HCT116 (cell line): ENCODE measurements around the gene PTPRR. TPM values are rescaled to one million over a fixed set of nuclear protein-coding genes. Genes with fewer than 3 reads are reported as not detected.

ENCODE experiments used
- ATAC-seq: fragments of 200-7000 bp; cut with Tn5 transposase; 2 replicates; pipeline ENCODE4 v1.9.1; 2020; ENCODE audit warnings: mild to moderate bottlenecking, moderate library complexity
- BruUV-seq: library from RNA; stranded (reverse); fragments of 400-500 nt; replicated peaks from 2 replicates; lab custom pipeline; 2021; lab: Mats Ljungman, UMichigan
- CTCF ChIA-PET: fragments of 300-600 bp; sonication (Branson Sonifier 250); formaldehyde crosslinking; loops from one replicate; lab custom pipeline; 2021; ENCODE audit warnings: antibody characterized with exemption; lab: Charles Lee
- POLR2A ChIA-PET: fragments of 300-600, 350-600 bp; sonication (Branson Sonifier 250); formaldehyde crosslinking; loops from one replicate; lab custom pipeline; 2021; ENCODE audit warnings: antibody characterized with exemption; lab: Charles Lee
- RAD21 ChIA-PET, 2 experiments: fragments of 300-600 bp; sonication (Branson Sonifier 250); formaldehyde crosslinking; loops; one replicate each; lab custom pipeline; 2023; ENCODE audit warnings: low total read pairs in 2 of 2; ENCODE audit not compliant: uncharacterized antibody in 2 of 2, unreplicated experiment in 2 of 2, low non-redundant PET in 1 of 2; lab: Charles Lee
- DNase-seq: peaks from one replicate; pipeline ENCODE4 v3.0.0-alpha.2; 2010; ENCODE audit warnings: low read depth, low spot score
- H2AFZ ChIP-seq: fragments of 200-600 bp; shearing (Covaris generic), sonication (generic); 2 replicates; pipeline ENCODE4 v1.6.1; 2017; ENCODE audit warnings: low read depth, mixed run types, mixed read lengths, antibody characterized with exemption, low read length; ENCODE audit not compliant: poor library complexity, severe bottlenecking
- H3K27ac ChIP-seq: 2 replicates; pipeline ENCODE4 v1.5.1; 2012; ENCODE audit warnings: low read depth, low read length
- H3K27me3 ChIP-seq: fragments of 200-600 bp; sonication (generic); 2 replicates; pipeline ENCODE4 v1.6.1; 2016; ENCODE audit warnings: mixed run types, low read length, mixed read lengths; ENCODE audit not compliant: insufficient read depth
- H3K36me3 ChIP-seq, 2 experiments: fragments of 200-500 bp in 1 of 2; fragments of 200-600 bp in 1 of 2; sonication (Bioruptor generic) in 1 of 2; sonication (generic) in 1 of 2; 2 replicates each; pipeline versions ENCODE4 v1.5.1 to v1.6.1; 2014 to 2016; ENCODE audit warnings: low read length in 2 of 2, inconsistent platforms in 1 of 2, mixed read lengths in 1 of 2, mixed run types in 1 of 2; ENCODE audit not compliant: insufficient read depth in 2 of 2, control insufficient read depth in 1 of 2
- H3K4me1 ChIP-seq, 2 experiments: fragments of 200-600 bp in 1 of 2; sonication (generic) in 1 of 2; 2 replicates each; pipeline versions ENCODE4 v1.5.1 to v1.6.1; 2012 to 2017; ENCODE audit warnings: low read length in 2 of 2, inconsistent platforms in 1 of 2, mild to moderate bottlenecking in 1 of 2, mixed read lengths in 1 of 2, mixed run types in 1 of 2, moderate library complexity in 1 of 2; ENCODE audit not compliant: insufficient read depth in 2 of 2, control insufficient read depth in 1 of 2
- H3K4me2 ChIP-seq: fragments of 200-600 bp; sonication (generic); 2 replicates; pipeline ENCODE4 v1.6.1; 2017; ENCODE audit warnings: mixed run types, low read length, mixed read lengths
- H3K4me3 ChIP-seq, 2 experiments: fragments of 200-600 bp in 1 of 2; sonication (generic) in 1 of 2; replicated peaks in 1 of 2; 2 replicates each; pipeline ENCODE4 v1.5.1; 2011 to 2016; ENCODE audit warnings: low read length in 2 of 2, control low read depth in 1 of 2, low read depth in 1 of 2, mild to moderate bottlenecking in 1 of 2, mixed read lengths in 1 of 2, mixed run types in 1 of 2
- H3K79me2 ChIP-seq: fragments of 200-600 bp; sonication (generic); 2 replicates; pipeline ENCODE4 v1.6.1; 2017; ENCODE audit warnings: mild to moderate bottlenecking, mixed run types, low read length, moderate library complexity, mixed read lengths; ENCODE audit not compliant: insufficient read depth
- H3K9ac ChIP-seq: fragments of 200-600 bp; sonication (generic); 2 replicates; pipeline ENCODE4 v1.6.1; 2016; ENCODE audit warnings: low read length, mixed read lengths
- H3K9me2 ChIP-seq: fragments of 200-600 bp; sonication (generic), shearing (Covaris generic); 2 replicates; pipeline ENCODE4 v1.6.1; 2017; ENCODE audit warnings: mixed run types, mild to moderate bottlenecking, moderate library complexity; ENCODE audit not compliant: insufficient read depth
- H3K9me3 ChIP-seq, 2 experiments: fragments of 200-500 bp in 1 of 2; fragments of 200-600 bp in 1 of 2; sonication (Bioruptor generic) in 1 of 2; sonication (generic) in 1 of 2; 2 replicates each; pipeline ENCODE4 v1.6.1; 2014 to 2017; ENCODE audit warnings: low read length in 2 of 2, mixed read lengths in 2 of 2, inconsistent platforms in 1 of 2, low read depth in 1 of 2, mild to moderate bottlenecking in 1 of 2, mixed run types in 1 of 2, moderate library complexity in 1 of 2; ENCODE audit not compliant: control insufficient read depth in 1 of 2, insufficient read depth in 1 of 2
- H4K20me1 ChIP-seq: fragments of 200-600 bp; sonication (generic), shearing (Covaris generic); 2 replicates; pipeline ENCODE4 v1.6.1; 2017; ENCODE audit warnings: mixed run types, mild to moderate bottlenecking, moderate library complexity; ENCODE audit not compliant: insufficient read depth
- CBX3 ChIP-seq: IDR thresholded peaks from 2 replicates; pipeline ENCODE4 v1.6.1; 2012; ENCODE audit warnings: low read depth
- CEBPB ChIP-seq: IDR thresholded peaks from 2 replicates; pipeline ENCODE4 v1.6.1; 2012; ENCODE audit warnings: low read depth
- EGR1 ChIP-seq: IDR thresholded peaks from 2 replicates; pipeline ENCODE4 v1.6.1; 2012; ENCODE audit warnings: low read depth
- EZH2 ChIP-seq: fragments of 200-600 bp; sonication (generic); IDR thresholded peaks from 2 replicates; pipeline ENCODE4 v1.6.1; 2017; ENCODE audit warnings: antibody characterized with exemption, mixed run types
- EZH2phosphoT487 ChIP-seq: fragments of 200-600 bp; IDR thresholded peaks from 2 replicates; pipeline ENCODE4 v1.6.1; 2018; ENCODE audit warnings: antibody characterized with exemption, borderline replicate concordance
- JUND ChIP-seq: IDR thresholded peaks from 2 replicates; pipeline ENCODE4 v1.6.1; 2012
- MAX ChIP-seq: IDR thresholded peaks from 2 replicates; pipeline ENCODE4 v1.6.1; 2012
- POLR2A ChIP-seq: IDR thresholded peaks from 2 replicates; pipeline ENCODE4 v1.7.0; 2011; ENCODE audit warnings: borderline replicate concordance; ENCODE audit not compliant: insufficient read depth, insufficient read length; ENCODE audit errors: extremely low read depth
- POLR2AphosphoS5 ChIP-seq: IDR thresholded peaks from 2 replicates; pipeline ENCODE4 v1.6.1; 2011; ENCODE audit warnings: mild to moderate bottlenecking, low read depth, low read length, moderate library complexity
- SRF ChIP-seq: IDR thresholded peaks from 2 replicates; pipeline ENCODE4 v1.6.1; 2012; ENCODE audit warnings: low read depth
- YY1 ChIP-seq: IDR thresholded peaks from 2 replicates; pipeline ENCODE4 v1.6.1; 2011; ENCODE audit warnings: low read length, low read depth, moderate library complexity, mild to moderate bottlenecking; ENCODE audit not compliant: insufficient replicate concordance; ENCODE audit errors: extremely low read depth
- ZBTB33 ChIP-seq: IDR thresholded peaks from 2 replicates; pipeline ENCODE4 v1.6.1; 2011; ENCODE audit warnings: mild to moderate bottlenecking, low read length, moderate library complexity; ENCODE audit not compliant: insufficient replicate concordance; ENCODE audit errors: extremely low read depth
- ZFX ChIP-seq: fragments of 450-650 bp; IDR thresholded peaks from 2 replicates; pipeline ENCODE4 v1.6.1; 2017
- ZNF274 ChIP-seq: fragments of 200-500 bp; sonication (Bioruptor generic); IDR thresholded peaks from 2 replicates; pipeline ENCODE4 v1.6.1; 2014; ENCODE audit warnings: mild to moderate bottlenecking, low read depth, low read length, inconsistent platforms
- intact Hi-C: fragments of 100-400 bp; cut with micrococcal nuclease; formaldehyde crosslinking; loops from 2 replicates; pipeline ENCODE4 v1.10.0; 2022
- total RNA-seq: library from RNA; stranded (reverse); gene quantifications from one replicate; pipeline ENCODE4 v1.2.1, GENCODE V29; 2021; ENCODE audit not compliant: unreplicated experiment

Gene PTPRR
- total RNA-seq, 1 experiment from 2014 or later, result 0.27 TPM

DNA sequence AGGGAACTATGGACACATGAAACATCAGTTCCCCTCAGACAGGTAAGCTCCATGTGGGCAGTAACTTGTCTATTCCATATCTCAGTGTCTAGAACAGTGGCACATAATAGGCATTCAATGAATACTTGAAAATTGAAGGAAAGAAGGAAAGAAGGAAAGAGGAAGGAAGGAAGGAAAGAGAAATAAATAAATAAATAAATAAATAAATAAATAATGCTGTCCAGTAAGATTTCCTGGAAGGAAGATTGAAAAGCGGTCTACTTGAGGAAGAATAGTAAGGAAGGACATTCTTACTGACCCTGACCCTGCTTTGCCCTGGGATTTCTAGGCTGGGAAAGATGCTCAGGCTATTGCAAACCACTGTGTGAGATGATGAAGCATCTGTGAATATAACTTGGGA lies 91.5 kb downstream of the PTPRR start:
- ATAC-seq, result no peak
- ChIA-PET POLR2A (no interaction called here), RAD21 (no interaction called here), CTCF (no interaction called here)
- Histone ChIP-seq H3K9me3 (no peaks in the 10 kb centered on the region), H3K9me2 (no peaks in the 10 kb centered on the region), H3K4me1 (peaks cover 5 to 14% of the 10 kb centered on the region in 2 experiments; a peak in 3 of 4 replicates), H3K4me3 (no peak overlapping the region), H3K79me2 (no peaks in the 10 kb centered on the region), H2AFZ (no peak overlapping the region), H3K4me2 (no peak overlapping the region), H3K36me3 (no peaks in the 10 kb centered on the region), H3K27ac (no peak overlapping the region), H4K20me1 (no peaks in the 10 kb centered on the region), H3K27me3 (no peaks in the 10 kb centered on the region), H3K9ac (no peak overlapping the region)
- no TSS peak for BruUV-seq
- DNase-seq, result no peak
- intact Hi-C loops, result no loop called here
- TF ChIP-seq EZH2phosphoT487, result no peak
- no peak for TF ChIP-seq CEBPB
- TF ChIP-seq EZH2, result no peak
- TF ChIP-seq CBX3, result no peak
- TF ChIP-seq YY1, result no peak
- no peak for TF ChIP-seq POLR2A
- TF ChIP-seq POLR2AphosphoS5, result no peak
- no peak for TF ChIP-seq EGR1
- no peak for TF ChIP-seq ZBTB33
- no peak for TF ChIP-seq MAX
- TF ChIP-seq SRF, result no peak
- TF ChIP-seq ZNF274, result no peak
- TF ChIP-seq JUND, result no peak
- TF ChIP-seq ZFX, result no peak
